HepG2 (cell line): ENCODE data around the gene INF2. TPM values are rescaled to one million over a fixed set of nuclear protein-coding genes. Genes with fewer than 3 reads are reported as not detected.

ENCODE experiments used
- ATRX ChIP-seq: sonication (generic); formaldehyde crosslinking; IDR thresholded peaks from 2 replicates; pipeline ENCODE4 v1.4.0; 2020; ENCODE audit warnings: missing genetic modification reagents, borderline replicate concordance
- CREB1 ChIP-seq, 2 experiments: fragments of 450-650 bp in 1 of 2; IDR thresholded peaks; 2 replicates each; pipeline ENCODE4 v1.6.1; 2016 to 2017; ENCODE audit warnings: control low read depth in 1 of 2, mild to moderate bottlenecking in 1 of 2, missing compliant biosample characterization in 1 of 2, missing genetic modification characterization in 1 of 2
- EED ChIP-seq: sonication (generic); formaldehyde crosslinking; IDR thresholded peaks from 2 replicates; pipeline ENCODE4 v1.5.0; 2020; ENCODE audit warnings: mild to moderate bottlenecking, missing genetic modification reagents
- GPBP1L1 ChIP-seq: sonication (generic); formaldehyde crosslinking; IDR thresholded peaks from 2 replicates; pipeline ENCODE4 v1.5.0; 2020; ENCODE audit warnings: mild to moderate bottlenecking, missing genetic modification reagents
- HNF1A ChIP-seq, 2 experiments: sonication (generic) in 1 of 2; formaldehyde crosslinking in 1 of 2; IDR thresholded peaks; 2 replicates each; pipeline versions ENCODE4 v1.4.0 to v1.6.1; 2016 to 2020; ENCODE audit warnings: borderline replicate concordance in 1 of 2, low read depth in 1 of 2, mild to moderate bottlenecking in 1 of 2, missing genetic modification reagents in 1 of 2
- KLF16 ChIP-seq, 2 experiments: sonication (generic) in 1 of 2; formaldehyde crosslinking in 1 of 2; IDR thresholded peaks; 2 replicates each; pipeline versions ENCODE4 v1.6.1 to v1.8.0; 2016 to 2023; ENCODE audit warnings: missing genetic modification reagents in 2 of 2, missing compliant biosample characterization in 1 of 2
- MAZ ChIP-seq, 2 experiments: sonication (generic) in 1 of 2; formaldehyde crosslinking in 1 of 2; IDR thresholded peaks; 2 replicates each; pipeline versions ENCODE4 v1.5.0 to v1.6.1; 2012 to 2020; ENCODE audit warnings: low read depth in 2 of 2, mild to moderate bottlenecking in 2 of 2, borderline replicate concordance in 1 of 2, improper control_type of control experiment in 1 of 2, low read length in 1 of 2, missing genetic modification reagents in 1 of 2, moderate library complexity in 1 of 2
- MXD1 ChIP-seq: sonication (generic); formaldehyde crosslinking; IDR thresholded peaks from 2 replicates; pipeline ENCODE4 v1.4.0; 2020; ENCODE audit warnings: mild to moderate bottlenecking, missing genetic modification reagents
- ONECUT2 ChIP-seq: sonication (generic); formaldehyde crosslinking; IDR thresholded peaks from 2 replicates; pipeline ENCODE4 v1.4.0; 2020; ENCODE audit warnings: missing genetic modification reagents
- RBFOX2 ChIP-seq: fragments of 200-400 bp; formaldehyde crosslinking; IDR thresholded peaks from 2 replicates; pipeline ENCODE4 v1.6.1; 2017; ENCODE audit warnings: low read depth, mild to moderate bottlenecking, low read length
- RFX1 ChIP-seq: fragments of 450-650 bp; IDR thresholded peaks from 2 replicates; pipeline ENCODE4 v1.6.1; 2017
- SRSF4 ChIP-seq: fragments of 200-400 bp; formaldehyde crosslinking; IDR thresholded peaks from one replicate; pipeline ENCODE4 v1.6.1; 2018; ENCODE audit warnings: mild to moderate bottlenecking, low read depth, low read length, moderate library complexity; ENCODE audit not compliant: poor library complexity, severe bottlenecking
- THAP9 ChIP-seq: sonication (generic); formaldehyde crosslinking; IDR thresholded peaks from 2 replicates; pipeline ENCODE4; 2020; ENCODE audit warnings: missing genetic modification reagents, mild to moderate bottlenecking, borderline replicate concordance
- ZNF207 ChIP-seq: fragments of 450-650 bp; IDR thresholded peaks from 2 replicates; pipeline ENCODE4 v1.6.1; 2016; ENCODE audit warnings: antibody characterized with exemption, borderline replicate concordance
- ZNF260 ChIP-seq: sonication (generic); formaldehyde crosslinking; IDR thresholded peaks from 2 replicates; pipeline ENCODE4 v1.4.0; 2020; ENCODE audit warnings: missing genetic modification reagents, low read depth, mild to moderate bottlenecking, borderline replicate concordance
- ZNF672 ChIP-seq: sonication (generic); formaldehyde crosslinking; IDR thresholded peaks from 2 replicates; pipeline ENCODE4 v1.8.1; 2022; ENCODE audit warnings: missing genetic modification reagents
- ZNF781 ChIP-seq: sonication (generic); formaldehyde crosslinking; IDR thresholded peaks from 2 replicates; pipeline ENCODE4 v1.5.1; 2020; ENCODE audit warnings: borderline replicate concordance, mild to moderate bottlenecking, missing genetic modification reagents; ENCODE audit errors: not compliant biosample characterization
- ZSCAN20 ChIP-seq: sonication (generic); formaldehyde crosslinking; IDR thresholded peaks from 2 replicates; pipeline ENCODE4 v1.4.0; 2020; ENCODE audit warnings: missing genetic modification reagents, mild to moderate bottlenecking, borderline replicate concordance
- ZZZ3 ChIP-seq: sonication (generic); formaldehyde crosslinking; IDR thresholded peaks from 2 replicates; pipeline ENCODE4 v1.4.0; 2020; ENCODE audit warnings: missing genetic modification reagents, mild to moderate bottlenecking, borderline replicate concordance
- polyA plus RNA-seq, 8 experiments: library from polyadenylated mRNA; depleted of rRNA in 3 of 8; stranded (reverse) in 7 of 8; unstranded in 1 of 8; fragments of >200 nt; fragmentation: Illumina TruSeq in 4 of 8; extraction: Trizol in 4 of 8; gene quantifications; 2 replicates each; pipeline versions ENCODE4 v1.2.1 to v1.2.3, GENCODE V29; 2011 to 2016; ENCODE audit warnings: low read depth in 4 of 8, missing spikeins in 1 of 8, mixed read lengths in 1 of 8; ENCODE audit not compliant: insufficient read depth in 1 of 8
- total RNA-seq, 5 experiments: library from RNA; depleted of rRNA; stranded (reverse); fragments of >200 nt; fragmentation: Illumina TruSeq; extraction: Trizol; gene quantifications; 2 replicates each; pipeline ENCODE4 v1.2.3, GENCODE V29; 2016; ENCODE audit warnings: low read depth in 1 of 5

Gene INF2
- total and polyA plus RNA-seq, 2 of the 13 experiments (the other 11 are each of a cell fraction or from before 2014, with no cell fraction given) = 16.4 to 26.4 TPM

DNA sequence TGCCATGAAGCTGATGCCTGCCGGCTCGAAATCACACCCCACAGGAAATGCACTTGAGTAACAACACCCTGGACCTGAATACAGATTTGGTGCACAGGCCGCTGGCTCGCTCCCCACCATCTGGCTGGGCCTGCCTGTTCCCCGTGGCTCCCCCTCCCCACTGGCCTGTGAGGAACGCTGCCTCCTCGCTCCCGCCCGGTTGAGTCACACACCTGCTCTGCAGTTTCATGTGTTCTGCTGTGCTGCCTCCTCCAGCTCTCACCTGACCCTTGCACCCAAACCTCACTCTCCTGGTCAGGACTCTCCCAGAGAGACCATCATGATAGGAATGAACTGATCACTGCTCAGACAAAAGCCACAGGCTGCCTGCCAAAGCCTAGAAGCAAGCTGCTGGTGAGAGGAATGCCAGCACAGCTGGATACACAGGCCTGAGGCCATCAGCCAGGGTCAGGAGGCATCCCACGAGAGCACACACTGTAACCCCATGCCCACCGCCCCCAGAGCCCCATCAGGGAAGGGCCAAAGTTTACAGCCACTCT lies 59.8 kb downstream of the INF2 start (continued):
- TF ChIP-seq ZSCAN20 (CRISPR knock-in tag) = no peak
- TF ChIP-seq SRSF4 = no peak
- TF ChIP-seq ZNF781 (CRISPR knock-in tag) = no peak
- peak; percentile 84; the same call in 1 of the 2 replicates for TF ChIP-seq EED (CRISPR knock-in tag)
- no peak for TF ChIP-seq RFX1
- 0 out of 2 replicates have a peak, but pooled peaks have one; percentile 37 for TF ChIP-seq RBFOX2
- no peak for TF ChIP-seq ZNF260 (CRISPR knock-in tag)
- TF ChIP-seq ATRX (CRISPR knock-in tag) = no peak
- peak; percentile 67; the same call in 1 of the 2 replicates for TF ChIP-seq MAZ (IDR thresholded peaks at IDR 0.05; ENCODE audit: borderline replicate concordance, low read depth, low read length)
- TF ChIP-seq MAZ (CRISPR knock-in tag; IDR thresholded peaks at IDR 0.05; ENCODE audit: low read depth) = peak; percentile 56
- no peak for TF ChIP-seq MXD1 (CRISPR knock-in tag)
- no peak for TF ChIP-seq ONECUT2 (CRISPR knock-in tag)
- TF ChIP-seq ZNF672 (CRISPR knock-in tag) = no peak
- TF ChIP-seq ZNF207 = no peak
- TF ChIP-seq CREB1 (IDR thresholded peaks at IDR 0.05) = no peak
- no peak for TF ChIP-seq CREB1 (CRISPR knock-in tag; IDR thresholded peaks at IDR 0.05)
- no peak for TF ChIP-seq KLF16 (CRISPR knock-in tag; IDR thresholded peaks at IDR 0.05)
- no peak for TF ChIP-seq THAP9 (CRISPR knock-in tag)
- no peak for TF ChIP-seq GPBP1L1 (CRISPR knock-in tag)
- TF ChIP-seq ZZZ3 (CRISPR knock-in tag) = no peak
- 0 out of 2 replicates have a peak, but pooled peaks have one; percentile 20 for TF ChIP-seq HNF1A (IDR thresholded peaks at IDR 0.05; ENCODE audit: low read depth)
- no peak for TF ChIP-seq HNF1A (CRISPR knock-in tag; IDR thresholded peaks at IDR 0.05; ENCODE audit: borderline replicate concordance)
